Epithelial cell of esophagus (primary cell): Measurements from ENCODE around the gene PIH1D2.
A peak's percentile ranks its signal among the peaks of the same experiment; 100 is the strongest.
"Not testable (repeated sequence)": the region's sequence is repeated elsewhere in the genome, so short reads cannot be mapped to it uniquely, and the experiment has no call there.

ENCODE experiments used
- DNase-seq: peaks from one replicate; pipeline ENCODE4 v3.0.0; 2010; ENCODE audit warnings: low read depth
- H3K4me3 ChIP-seq: 2 replicates; pipeline ENCODE4 v1.5.1; 2011; ENCODE audit warnings: mild to moderate bottlenecking, low read length, control low read depth
- CTCF ChIP-seq: IDR thresholded peaks from 2 replicates; pipeline ENCODE4 v1.5.1; 2011; ENCODE audit warnings: low read depth, mild to moderate bottlenecking, low read length, control low read depth, inconsistent platforms; ENCODE audit not compliant: insufficient read depth; ENCODE audit errors: missing control alignments

The PIH1D2 gene

GRCh38 chr11:112113539-112114457 lies 40.0 kb upstream of the PIH1D2 start:
- peak; percentile 69 for DNase-seq

GRCh38 chr11:112106070-112106469 lies 32.3 kb upstream of the PIH1D2 start:
- DNase-seq = peak; percentile 53
- no peak for TF ChIP-seq CTCF
- H3K4me3 ChIP-seq = no peak overlapping the region

More at GRCh38 chr11:112113539-112114457, 40.0 kb upstream of the PIH1D2 start:
- peak; percentile 72 for TF ChIP-seq CTCF
- H3K4me3 ChIP-seq = no peak overlapping the region

- no peak overlapping the region for H3K4me3 ChIP-seq
- TF ChIP-seq CTCF = no peak
- DNase-seq = no peak
Measured at GRCh38 chr11:112103446-112103845, 29.6 kb upstream of the PIH1D2 start.

- no peak for DNase-seq
- no peak for TF ChIP-seq CTCF
- no peak overlapping the region for H3K4me3 ChIP-seq
Measured at GRCh38 chr11:112100462-112100861, 26.6 kb upstream of the PIH1D2 start.

GRCh38 chr11:112097734-112098528 lies 24.1 kb upstream of the PIH1D2 start:
- no peak for DNase-seq
- TF ChIP-seq CTCF = no peak
- no peak overlapping the region for H3K4me3 ChIP-seq

GRCh38 chr11:112096194-112096593 lies 22.4 kb upstream of the PIH1D2 start:
- H3K4me3 ChIP-seq = no peak overlapping the region
- DNase-seq = no peak
- TF ChIP-seq CTCF = no peak

- DNase-seq, H3K4me3 ChIP-seq: not testable (repeated sequence)
Measured at GRCh38 chr11:112095302-112095701, 21.5 kb upstream of the PIH1D2 start.
